Retina (tissue), 1 donor: ENCODE data around the gene HRH3.
A peak's percentile ranks its signal among the peaks of the same experiment; 100 is the strongest.

ENCODE experiments used
- DNase-seq: peaks from one replicate; pipeline ENCODE4 v3.0.0-alpha.2; 2016

Gene HRH3

GRCh38 chr20:62243906-62244515, 23.9 kb upstream of the HRH3 start:
- DNase-seq: no peak

- no peak for DNase-seq
Measured at GRCh38 chr20:62243106-62243505, 23.0 kb upstream of the HRH3 start.

- no peak for DNase-seq
Measured at GRCh38 chr20:62242176-62242575, 22.1 kb upstream of the HRH3 start.

- DNase-seq: no peak
Measured at GRCh38 chr20:62241506-62241905, 21.4 kb upstream of the HRH3 start.

GRCh38 chr20:62240020-62240685, 20.1 kb upstream of the HRH3 start:
- DNase-seq: no peak

- no peak for DNase-seq
Measured at GRCh38 chr20:62239278-62239879, 19.3 kb upstream of the HRH3 start.

GRCh38 chr20:62238569-62239277, 18.6 kb upstream of the HRH3 start:
- DNase-seq: no peak

- peak; percentile 99 for DNase-seq
Measured at GRCh38 chr20:62237801-62238568, 17.9 kb upstream of the HRH3 start, which contains the start of gene OSBPL2. Gene OSBPL2 (plus strand): TSS chr20:62238521. CDS start chr20:62256185, 17,664 bp downstream.

GRCh38 chr20:62237514-62237800, 17.4 kb upstream of the HRH3 start:
- DNase-seq: no peak

GRCh38 chr20:62236766-62237513, 16.9 kb upstream of the HRH3 start:
- DNase-seq: peak; percentile 91

GRCh38 chr20:62236200-62236599, 16.1 kb upstream of the HRH3 start:
- DNase-seq: no peak

- DNase-seq: no peak
Measured at GRCh38 chr20:62235777-62236157, 15.7 kb upstream of the HRH3 start.

- no peak for DNase-seq
Measured at GRCh38 chr20:62235001-62235776, 15.1 kb upstream of the HRH3 start.

- no peak for DNase-seq
Measured at GRCh38 chr20:62234339-62234738, 14.3 kb upstream of the HRH3 start.

- DNase-seq: no peak
Measured at GRCh38 chr20:62233684-62234083, 13.6 kb upstream of the HRH3 start.

GRCh38 chr20:62232770-62233645, 12.9 kb upstream of the HRH3 start:
- DNase-seq: no peak

GRCh38 chr20:62232194-62232593, 12.1 kb upstream of the HRH3 start:
- no peak for DNase-seq

- DNase-seq: no peak
Measured at GRCh38 chr20:62231292-62231691, 11.2 kb upstream of the HRH3 start.

- DNase-seq: no peak
Measured at GRCh38 chr20:62230696-62231095, 10.6 kb upstream of the HRH3 start.

- no peak for DNase-seq
Measured at GRCh38 chr20:62230276-62230675, 10.2 kb upstream of the HRH3 start.

- no peak for DNase-seq
Measured at GRCh38 chr20:62229667-62230066, 9.6 kb upstream of the HRH3 start.
